HepG2 (cell line): ENCODE data around the gene NCOR2.

Source experiments
- ATF1 ChIP-seq: IDR thresholded peaks from 2 replicates; pipeline ENCODE4 v1.6.1; 2016; ENCODE audit warnings: mild to moderate bottlenecking, control low read depth
- CEBPB ChIP-seq: IDR thresholded peaks from 2 replicates; pipeline ENCODE4 v1.6.1; 2011; ENCODE audit warnings: low read depth, low read length, improper control_type of control experiment, borderline replicate concordance
- HDAC6 ChIP-seq: fragments of 200-600 bp; sonication (generic); IDR thresholded peaks from 2 replicates; pipeline ENCODE4 v1.7.0; 2017; ENCODE audit warnings: mild to moderate bottlenecking, antibody characterized with exemption, low read length, low read depth
- MXI1 ChIP-seq: IDR thresholded peaks from 3 replicates; pipeline ENCODE4 v1.6.1; 2012; ENCODE audit warnings: low read depth, low read length, inconsistent platforms, borderline replicate concordance
- NFE2 ChIP-seq: sonication (generic); formaldehyde crosslinking; IDR thresholded peaks from 2 replicates; pipeline ENCODE4 v1.4.0; 2020; ENCODE audit warnings: missing genetic modification reagents
- SKI ChIP-seq: fragments of 450-650 bp; IDR thresholded peaks from one replicate; pipeline ENCODE4 v1.6.1; 2018; ENCODE audit warnings: mild to moderate bottlenecking; ENCODE audit not compliant: partially characterized antibody
- SNRNP70 ChIP-seq: fragments of 200-400 bp; formaldehyde crosslinking; IDR thresholded peaks from 2 replicates; pipeline ENCODE4 v1.6.1; 2017; ENCODE audit warnings: mild to moderate bottlenecking, low read depth, low read length, moderate library complexity
- ZBTB8A ChIP-seq: sonication (generic); formaldehyde crosslinking; IDR thresholded peaks from 2 replicates; pipeline ENCODE4 v1.4.0; 2020; ENCODE audit warnings: mild to moderate bottlenecking, low read depth, missing genetic modification reagents, borderline replicate concordance
- ZFP1 ChIP-seq: IDR thresholded peaks from 2 replicates; pipeline ENCODE4 v1.6.1; 2016
- ZNF354B ChIP-seq: sonication (generic); formaldehyde crosslinking; IDR thresholded peaks from 2 replicates; pipeline ENCODE4 v1.8.0; 2022; ENCODE audit warnings: mild to moderate bottlenecking, missing genetic modification reagents
- TF ChIP-seq, protein P1 (sequence below): IDR thresholded peaks from 2 replicates; pipeline ENCODE4 v1.6.1; 2012; ENCODE audit warnings: inconsistent platforms
- TF ChIP-seq, protein P2 (sequence below): sonication (generic); formaldehyde crosslinking; IDR thresholded peaks from 2 replicates; pipeline ENCODE4 v1.4.0; 2020; ENCODE audit warnings: mild to moderate bottlenecking, missing genetic modification reagents

DNA sequence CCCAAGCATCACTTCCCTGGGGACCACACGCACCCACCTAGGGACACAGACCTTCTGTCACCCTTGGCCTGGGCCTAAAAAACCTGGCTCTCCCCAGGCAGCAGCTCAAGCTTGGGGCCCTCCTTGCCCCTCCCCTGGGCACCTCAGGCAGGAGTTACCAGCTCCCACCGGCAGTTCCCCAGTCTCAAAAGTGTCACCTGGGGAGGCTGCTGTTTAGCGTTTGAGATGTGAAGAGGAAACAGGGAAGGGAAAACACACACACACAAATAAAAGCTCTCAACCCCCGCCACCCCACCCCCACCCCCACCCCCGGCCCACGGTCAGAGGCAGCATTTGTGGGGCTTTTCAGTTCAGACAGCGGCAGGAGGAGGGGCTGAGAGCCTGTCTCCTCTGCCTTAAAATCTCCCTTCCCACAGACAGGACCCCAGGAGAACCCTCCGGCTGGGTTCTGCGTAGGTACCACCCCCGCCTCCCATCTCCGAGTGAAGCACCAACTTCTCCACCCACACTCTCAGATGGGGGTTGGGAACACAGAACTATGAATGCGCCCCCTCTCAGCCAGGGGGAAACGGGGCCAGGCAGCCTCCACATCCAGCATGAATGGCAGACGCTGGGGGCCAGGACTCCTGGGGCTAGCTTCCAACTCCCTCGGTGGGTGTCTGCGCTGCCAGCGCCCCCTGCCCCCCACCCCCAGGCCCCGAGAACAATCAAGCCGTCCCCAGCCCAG is 3.0 kb downstream of the NCOR2 start:
- no peak for TF ChIP-seq CEBPB
- TF ChIP-seq ZBTB8A (CRISPR knock-in tag) = no peak
- TF ChIP-seq ATF1 (CRISPR knock-in tag) = no peak
- TF ChIP-seq NFE2 (CRISPR knock-in tag) = no peak
- no peak for TF ChIP-seq ZNF354B (CRISPR knock-in tag)
- no peak for TF ChIP-seq SKI
- TF ChIP-seq, protein P1, sequence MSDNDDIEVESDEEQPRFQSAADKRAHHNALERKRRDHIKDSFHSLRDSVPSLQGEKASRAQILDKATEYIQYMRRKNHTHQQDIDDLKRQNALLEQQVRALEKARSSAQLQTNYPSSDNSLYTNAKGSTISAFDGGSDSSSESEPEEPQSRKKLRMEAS = no peak
- no peak for TF ChIP-seq HDAC6
- no peak for TF ChIP-seq MXI1
- TF ChIP-seq SNRNP70 = no peak
- TF ChIP-seq, protein P2, sequence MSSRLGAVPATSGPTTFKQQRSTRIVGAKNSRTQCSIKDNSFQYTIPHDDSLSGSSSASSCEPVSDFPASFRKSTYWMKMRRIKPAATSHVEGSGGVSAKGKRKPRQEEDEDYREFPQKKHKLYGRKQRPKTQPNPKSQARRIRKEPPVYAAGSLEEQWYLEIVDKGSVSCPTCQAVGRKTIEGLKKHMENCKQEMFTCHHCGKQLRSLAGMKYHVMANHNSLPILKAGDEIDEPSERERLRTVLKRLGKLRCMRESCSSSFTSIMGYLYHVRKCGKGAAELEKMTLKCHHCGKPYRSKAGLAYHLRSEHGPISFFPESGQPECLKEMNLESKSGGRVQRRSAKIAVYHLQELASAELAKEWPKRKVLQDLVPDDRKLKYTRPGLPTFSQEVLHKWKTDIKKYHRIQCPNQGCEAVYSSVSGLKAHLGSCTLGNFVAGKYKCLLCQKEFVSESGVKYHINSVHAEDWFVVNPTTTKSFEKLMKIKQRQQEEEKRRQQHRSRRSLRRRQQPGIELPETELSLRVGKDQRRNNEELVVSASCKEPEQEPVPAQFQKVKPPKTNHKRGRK (CRISPR knock-in tag) = no peak
- TF ChIP-seq ZFP1 (CRISPR knock-in tag) = no peak
